ENCODE measurements around the gene MYO1G.

The MYO1G gene

GRCh38 chr7:44961844-44962482 is 16.9 kb downstream of the MYO1G start:
- Histone ChIP-seq H3K9me3 (ENCODE audit: insufficient read depth, low read depth, low read length) (peaks cover 3% of the 10 kb centered on the region), H2AK5ac (ENCODE audit: low read length) (no peak overlapping the region), H2BK120ac (ENCODE audit: insufficient read depth, low read length, poor library complexity) (no peak overlapping the region), H2BK5ac (ENCODE audit: low read depth, low read length, poor library complexity) (no peak overlapping the region), H3K4me3 (ENCODE audit: low read depth, low read length) (peak overlapping the region; percentile 8), H3K14ac (ENCODE audit: low read length) (no peak overlapping the region), H2BK12ac (ENCODE audit: low read length) (no peak overlapping the region), H3K18ac (ENCODE audit: low read length) (no peak overlapping the region), H3K4me1 (ENCODE audit: control insufficient read depth in 1 of 2, insufficient read depth in 2 of 2, low read length in 2 of 2) (no peaks in the 10 kb centered on the region), H3K27ac (ENCODE audit: low read depth, low read length) (no peak overlapping the region), H4K12ac (ENCODE audit: low read depth, low read length) (no peak overlapping the region), H3K9ac (ENCODE audit: low read length) (no peak overlapping the region), H3K23ac (ENCODE audit: low read length) (no peak overlapping the region), H3K36me3 (ENCODE audit: control insufficient read depth in 1 of 2, insufficient read depth in 2 of 2, low read length in 2 of 2) (no peaks in the 10 kb centered on the region), H3K79me2 (ENCODE audit: control insufficient read depth, insufficient read depth, low read length, poor library complexity) (no peaks in the 10 kb centered on the region), H3K4me2 (ENCODE audit: low read length) (no peak overlapping the region), H4K91ac (ENCODE audit: low read depth, low read length) (no peak overlapping the region), H2AFZ (ENCODE audit: insufficient read depth, low read length, poor library complexity) (no peak overlapping the region), H3K4ac (ENCODE audit: low read depth, low read length) (no peak overlapping the region), H4K8ac (ENCODE audit: low read depth, low read length) (no peak overlapping the region), H3K27me3 (ENCODE audit: insufficient read depth, low read length) (peaks cover 6% of the 10 kb centered on the region), H3K79me1 (ENCODE audit: low read length) (no peaks in the 10 kb centered on the region)
- DNase-seq = no peak
- WGBS (ENCODE audit: extremely low coverage, insufficient coverage, insufficient read length) = no CpG with 5 or more reads among the region's 16 CpGs

GRCh38 chr7:44960011-44960580 is 18.7 kb downstream of the MYO1G start:
- H2AK5ac ChIP-seq (ENCODE audit: low read length) = no peak overlapping the region
- DNase-seq = peak in 1 of 2 donors; percentile 12
- H2BK12ac ChIP-seq (ENCODE audit: low read length) = no peak overlapping the region
- H3K4me3 ChIP-seq (ENCODE audit: low read depth, low read length) = no peak overlapping the region
- H3K4me2 ChIP-seq (ENCODE audit: low read length) = no peak overlapping the region
- H2AFZ ChIP-seq (ENCODE audit: insufficient read depth, low read length, poor library complexity) = no peak overlapping the region
- no peak overlapping the region for H3K18ac ChIP-seq (ENCODE audit: low read length)
- H3K14ac ChIP-seq (ENCODE audit: low read length) = no peak overlapping the region
- no peaks in the 10 kb centered on the region for H3K4me1 ChIP-seq (ENCODE audit: control insufficient read depth in 1 of 2, insufficient read depth in 2 of 2, low read length in 2 of 2)
- no peak overlapping the region for H2BK120ac ChIP-seq (ENCODE audit: insufficient read depth, low read length, poor library complexity)
- no peaks in the 10 kb centered on the region for H3K79me1 ChIP-seq (ENCODE audit: low read length)
- no peak overlapping the region for H2BK5ac ChIP-seq (ENCODE audit: low read depth, low read length, poor library complexity)
- H4K12ac ChIP-seq (ENCODE audit: low read depth, low read length) = no peak overlapping the region
- no peak overlapping the region for H3K9ac ChIP-seq (ENCODE audit: low read length)
- WGBS (ENCODE audit: extremely low coverage, insufficient coverage, insufficient read length) = no CpG with 5 or more reads among the region's 4 CpGs
- no peak overlapping the region for H4K91ac ChIP-seq (ENCODE audit: low read depth, low read length)
- no peak overlapping the region for H3K23ac ChIP-seq (ENCODE audit: low read length)
- H3K79me2 ChIP-seq (ENCODE audit: control insufficient read depth, insufficient read depth, low read length, poor library complexity) = no peaks in the 10 kb centered on the region
- no peaks in the 10 kb centered on the region for H3K36me3 ChIP-seq (ENCODE audit: control insufficient read depth in 1 of 2, insufficient read depth in 2 of 2, low read length in 2 of 2)
- no peak overlapping the region for H4K8ac ChIP-seq (ENCODE audit: low read depth, low read length)
- no peak overlapping the region for H3K27ac ChIP-seq (ENCODE audit: low read depth, low read length)
- H3K4ac ChIP-seq (ENCODE audit: low read depth, low read length) = no peak overlapping the region
- peaks cover 4% of the 10 kb centered on the region for H3K9me3 ChIP-seq (ENCODE audit: insufficient read depth, low read depth, low read length)
- peaks cover 6% of the 10 kb centered on the region for H3K27me3 ChIP-seq (ENCODE audit: insufficient read depth, low read length)

GRCh38 chr7:44959433-44959951 is 19.3 kb downstream of the MYO1G start:
- Histone ChIP-seq H3K23ac (ENCODE audit: low read length) (no peak overlapping the region), H3K4me3 (ENCODE audit: low read depth, low read length) (no peak overlapping the region), H3K9ac (ENCODE audit: low read length) (no peak overlapping the region), H4K91ac (ENCODE audit: low read depth, low read length) (no peak overlapping the region), H3K27me3 (ENCODE audit: insufficient read depth, low read length) (peaks cover 6% of the 10 kb centered on the region), H3K27ac (ENCODE audit: low read depth, low read length) (no peak overlapping the region), H2BK5ac (ENCODE audit: low read depth, low read length, poor library complexity) (no peak overlapping the region), H3K9me3 (ENCODE audit: insufficient read depth, low read depth, low read length) (peaks cover 4% of the 10 kb centered on the region), H4K8ac (ENCODE audit: low read depth, low read length) (no peak overlapping the region), H3K18ac (ENCODE audit: low read length) (no peak overlapping the region), H2BK12ac (ENCODE audit: low read length) (no peak overlapping the region), H3K36me3 (ENCODE audit: control insufficient read depth in 1 of 2, insufficient read depth in 2 of 2, low read length in 2 of 2) (no peaks in the 10 kb centered on the region), H2AFZ (ENCODE audit: insufficient read depth, low read length, poor library complexity) (no peak overlapping the region), H3K4me1 (ENCODE audit: control insufficient read depth in 1 of 2, insufficient read depth in 2 of 2, low read length in 2 of 2) (no peaks in the 10 kb centered on the region), H3K79me1 (ENCODE audit: low read length) (no peaks in the 10 kb centered on the region), H3K4ac (ENCODE audit: low read depth, low read length) (no peak overlapping the region), H3K4me2 (ENCODE audit: low read length) (no peak overlapping the region), H2AK5ac (ENCODE audit: low read length) (no peak overlapping the region), H2BK120ac (ENCODE audit: insufficient read depth, low read length, poor library complexity) (no peak overlapping the region), H3K79me2 (ENCODE audit: control insufficient read depth, insufficient read depth, low read length, poor library complexity) (no peaks in the 10 kb centered on the region), H4K12ac (ENCODE audit: low read depth, low read length) (no peak overlapping the region), H3K14ac (ENCODE audit: low read length) (no peak overlapping the region)
- WGBS (ENCODE audit: extremely low coverage, insufficient coverage, insufficient read length) = no CpG with 5 or more reads among the region's 8 CpGs
- DNase-seq = peak; percentile 82 to 84

- Histone ChIP-seq H3K27me3 (ENCODE audit: insufficient read depth, low read length) (peaks cover 6% of the 10 kb centered on the region), H3K4me2 (ENCODE audit: low read length) (no peak overlapping the region), H3K18ac (ENCODE audit: low read length) (no peak overlapping the region), H2BK5ac (ENCODE audit: low read depth, low read length, poor library complexity) (no peak overlapping the region), H3K79me2 (ENCODE audit: control insufficient read depth, insufficient read depth, low read length, poor library complexity) (no peaks in the 10 kb centered on the region), H3K23ac (ENCODE audit: low read length) (no peak overlapping the region), H3K4me3 (ENCODE audit: low read depth, low read length) (no peak overlapping the region), H2BK12ac (ENCODE audit: low read length) (no peak overlapping the region), H2BK120ac (ENCODE audit: insufficient read depth, low read length, poor library complexity) (no peak overlapping the region), H2AK5ac (ENCODE audit: low read length) (no peak overlapping the region), H3K9ac (ENCODE audit: low read length) (no peak overlapping the region), H4K91ac (ENCODE audit: low read depth, low read length) (no peak overlapping the region), H4K8ac (ENCODE audit: low read depth, low read length) (no peak overlapping the region), H3K4me1 (ENCODE audit: control insufficient read depth in 1 of 2, insufficient read depth in 2 of 2, low read length in 2 of 2) (no peaks in the 10 kb centered on the region), H3K79me1 (ENCODE audit: low read length) (no peaks in the 10 kb centered on the region), H3K4ac (ENCODE audit: low read depth, low read length) (no peak overlapping the region), H3K9me3 (ENCODE audit: insufficient read depth, low read depth, low read length) (peaks cover 4% of the 10 kb centered on the region), H3K27ac (ENCODE audit: low read depth, low read length) (no peak overlapping the region), H3K14ac (ENCODE audit: low read length) (no peak overlapping the region), H3K36me3 (ENCODE audit: control insufficient read depth in 1 of 2, insufficient read depth in 2 of 2, low read length in 2 of 2) (no peaks in the 10 kb centered on the region), H4K12ac (ENCODE audit: low read depth, low read length) (no peak overlapping the region), H2AFZ (ENCODE audit: insufficient read depth, low read length, poor library complexity) (no peak overlapping the region)
- no peak for DNase-seq
- no CpG with 5 or more reads among the region's 8 CpGs for WGBS (ENCODE audit: extremely low coverage, insufficient coverage, insufficient read length)
These were observed 20.0 kb downstream of the MYO1G start for GRCh38 chr7:44958645-44959344.
